ENCODE data around the gene LAGE3. TPM values are rescaled to one million over a fixed set of nuclear protein-coding genes. Genes with fewer than 3 reads are reported as not detected.

The LAGE3 gene
- 10 to 100 TPM in 2 of 4 donors, 1 to 10 TPM in 1, not detected in 1; 4.7 to 19.4 (median 13.1) TPM for total RNA-seq

- DNase-seq = peak; percentile 91 to 93
- Histone ChIP-seq H3K36me3 (no peaks in the 10 kb centered on the region), H3K9me3 (no peaks in the 10 kb centered on the region), H3K27ac (peak within 1 kb of the TSS; percentile 70 to 86), H3K4me1 (peaks cover 0 to 3% of the 10 kb centered on the region in 2 donors), H3K27me3 (no peaks in the 10 kb centered on the region), H3K4me3 (peak within 1 kb of the TSS; percentile 33 to 49)
- TF ChIP-seq CTCF (IDR thresholded peaks at IDR 0.05) = peak in 1 of 4 experiments; percentile 18
- peak; percentile 52 to 62 for TF ChIP-seq POLR2A (IDR thresholded peaks at IDR 0.05)
- intact Hi-C loops (cut with DNase I; ENCODE audit: low total_unique reads) = no loop called here
Measured at GRCh38 chrX:154478728-154479622, at the start of gene LAGE3. TSS of gene LAGE3 (minus strand) at chrX:154479281. CDS start at chrX:154478915, 366 bp downstream.

- peak overlapping the region in 1 of 2 donors; percentile 32 for H3K4me3 ChIP-seq
- no peaks in the 10 kb centered on the region for H3K4me1 ChIP-seq
- peak; percentile 82 to 84 for DNase-seq
- no peaks in the 10 kb centered on the region for H3K9me3 ChIP-seq
- TF ChIP-seq CTCF (IDR thresholded peaks at IDR 0.05) = peak; percentile 34 to 58 (median 52)
- TF ChIP-seq POLR2A (IDR thresholded peaks at IDR 0.05) = peak in 1 of 2 donors; percentile 14
- intact Hi-C loops (cut with DNase I; ENCODE audit: low total_unique reads) = no loop called here
- H3K27ac ChIP-seq = peak overlapping the region; percentile 75 to 80
- H3K36me3 ChIP-seq = no peaks in the 10 kb centered on the region
- no peaks in the 10 kb centered on the region for H3K27me3 ChIP-seq
Measured at GRCh38 chrX:154526901-154527675, 48.0 kb upstream of the LAGE3 start.

GRCh38 chrX:154525606-154526490 lies 46.8 kb upstream of the LAGE3 start:
- intact Hi-C loops (cut with DNase I; ENCODE audit: low total_unique reads) = no loop called here
- Histone ChIP-seq H3K9me3 (no peaks in the 10 kb centered on the region), H3K36me3 (no peaks in the 10 kb centered on the region), H3K4me1 (no peaks in the 10 kb centered on the region), H3K27me3 (no peaks in the 10 kb centered on the region), H3K27ac (peak overlapping the region in 1 of 2 donors; percentile 80), H3K4me3 (no peak overlapping the region)
- DNase-seq = no peak
- no peak for TF ChIP-seq CTCF (IDR thresholded peaks at IDR 0.05)
- TF ChIP-seq POLR2A (IDR thresholded peaks at IDR 0.05) = no peak

- no peak for TF ChIP-seq POLR2A (IDR thresholded peaks at IDR 0.05)
- TF ChIP-seq CTCF (IDR thresholded peaks at IDR 0.05) = no peak
- Histone ChIP-seq H3K9me3 (no peaks in the 10 kb centered on the region), H3K36me3 (no peaks in the 10 kb centered on the region), H3K4me1 (no peaks in the 10 kb centered on the region), H3K27me3 (no peaks in the 10 kb centered on the region), H3K27ac (peak overlapping the region in 1 of 2 donors; percentile 50), H3K4me3 (no peak overlapping the region)
- no peak for DNase-seq
- intact Hi-C loops (cut with DNase I; ENCODE audit: low total_unique reads) = no loop called here
Measured at GRCh38 chrX:154519389-154519788, 40.3 kb upstream of the LAGE3 start.
